ENCODE measurements around the gene SLC15A3.

Gene SLC15A3

DNA sequence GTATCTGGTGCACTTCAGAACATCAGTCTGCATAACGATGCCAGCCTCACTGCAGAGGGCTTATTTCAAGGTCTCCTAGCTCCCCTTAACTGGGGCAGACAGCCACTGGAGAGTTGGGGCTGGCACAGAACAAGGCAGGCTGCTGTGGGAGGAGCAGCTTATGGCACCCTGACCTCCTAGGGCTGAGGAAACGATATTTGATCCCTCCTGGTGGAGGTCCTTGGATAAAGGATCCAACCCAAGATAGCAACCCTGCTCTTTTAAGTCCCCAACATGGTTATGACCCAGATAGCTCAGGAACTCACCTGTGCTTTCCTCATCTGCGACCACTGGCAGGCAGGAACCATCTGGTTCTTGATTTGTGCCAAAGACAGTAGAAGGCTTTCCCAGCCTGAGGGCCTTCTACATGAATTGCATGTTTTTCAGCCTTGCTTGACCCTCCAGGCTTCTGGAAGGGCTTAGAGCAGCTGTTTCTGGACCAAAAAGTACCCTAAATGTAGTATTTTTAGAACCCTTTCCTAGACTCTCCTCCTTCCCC lies 35.2 kb downstream of the SLC15A3 start:
- TF ChIP-seq, protein P1, sequence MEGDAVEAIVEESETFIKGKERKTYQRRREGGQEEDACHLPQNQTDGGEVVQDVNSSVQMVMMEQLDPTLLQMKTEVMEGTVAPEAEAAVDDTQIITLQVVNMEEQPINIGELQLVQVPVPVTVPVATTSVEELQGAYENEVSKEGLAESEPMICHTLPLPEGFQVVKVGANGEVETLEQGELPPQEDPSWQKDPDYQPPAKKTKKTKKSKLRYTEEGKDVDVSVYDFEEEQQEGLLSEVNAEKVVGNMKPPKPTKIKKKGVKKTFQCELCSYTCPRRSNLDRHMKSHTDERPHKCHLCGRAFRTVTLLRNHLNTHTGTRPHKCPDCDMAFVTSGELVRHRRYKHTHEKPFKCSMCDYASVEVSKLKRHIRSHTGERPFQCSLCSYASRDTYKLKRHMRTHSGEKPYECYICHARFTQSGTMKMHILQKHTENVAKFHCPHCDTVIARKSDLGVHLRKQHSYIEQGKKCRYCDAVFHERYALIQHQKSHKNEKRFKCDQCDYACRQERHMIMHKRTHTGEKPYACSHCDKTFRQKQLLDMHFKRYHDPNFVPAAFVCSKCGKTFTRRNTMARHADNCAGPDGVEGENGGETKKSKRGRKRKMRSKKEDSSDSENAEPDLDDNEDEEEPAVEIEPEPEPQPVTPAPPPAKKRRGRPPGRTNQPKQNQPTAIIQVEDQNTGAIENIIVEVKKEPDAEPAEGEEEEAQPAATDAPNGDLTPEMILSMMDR (conservative IDR thresholded peaks at IDR 0.05; ENCODE audit: low read depth, low read length), result no peak
- no peak overlapping the region for H3K4me3 ChIP-seq (ENCODE audit: low read length)
- no peak for DNase-seq (ENCODE audit: low read depth)

DNA sequence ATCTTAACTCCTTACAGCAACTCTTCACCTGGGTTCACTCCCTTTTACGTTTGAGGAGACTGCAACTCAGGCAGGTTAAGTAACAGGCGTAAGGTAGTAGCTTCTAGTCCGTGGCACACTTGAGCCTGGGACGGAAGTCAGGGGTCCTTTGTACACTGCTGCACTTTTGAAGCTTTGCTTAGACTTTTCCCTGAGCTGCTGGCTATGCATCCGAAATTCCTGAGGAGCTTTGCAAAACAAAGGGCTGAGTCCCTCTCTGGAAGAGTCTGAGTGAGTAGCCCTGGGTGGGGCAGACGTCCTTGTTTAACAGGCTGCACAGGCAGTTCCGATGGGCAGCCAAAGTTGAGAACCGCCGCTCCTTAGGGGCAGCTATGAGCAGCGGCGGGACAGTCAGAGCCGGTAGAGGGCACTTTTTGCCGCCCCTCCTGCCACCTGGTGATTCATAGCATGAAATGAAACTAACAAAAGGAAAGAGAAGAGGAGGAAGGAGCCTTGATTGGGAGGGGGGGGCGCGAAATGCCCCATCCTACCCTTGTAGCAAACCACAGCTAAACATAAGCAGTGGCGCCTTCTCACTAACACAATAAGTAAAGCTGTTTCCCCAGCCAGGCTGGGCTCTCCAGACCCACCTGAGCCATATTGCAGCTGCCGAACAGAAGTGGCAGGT lies 36.6 kb downstream of the SLC15A3 start:
- peak overlapping the region; percentile 81 for H3K4me3 ChIP-seq (ENCODE audit: low read length)
- TF ChIP-seq, protein P1 (conservative IDR thresholded peaks at IDR 0.05; ENCODE audit: low read depth, low read length), result peak; percentile 39
- DNase-seq (ENCODE audit: low read depth), result peak; percentile 75

DNA sequence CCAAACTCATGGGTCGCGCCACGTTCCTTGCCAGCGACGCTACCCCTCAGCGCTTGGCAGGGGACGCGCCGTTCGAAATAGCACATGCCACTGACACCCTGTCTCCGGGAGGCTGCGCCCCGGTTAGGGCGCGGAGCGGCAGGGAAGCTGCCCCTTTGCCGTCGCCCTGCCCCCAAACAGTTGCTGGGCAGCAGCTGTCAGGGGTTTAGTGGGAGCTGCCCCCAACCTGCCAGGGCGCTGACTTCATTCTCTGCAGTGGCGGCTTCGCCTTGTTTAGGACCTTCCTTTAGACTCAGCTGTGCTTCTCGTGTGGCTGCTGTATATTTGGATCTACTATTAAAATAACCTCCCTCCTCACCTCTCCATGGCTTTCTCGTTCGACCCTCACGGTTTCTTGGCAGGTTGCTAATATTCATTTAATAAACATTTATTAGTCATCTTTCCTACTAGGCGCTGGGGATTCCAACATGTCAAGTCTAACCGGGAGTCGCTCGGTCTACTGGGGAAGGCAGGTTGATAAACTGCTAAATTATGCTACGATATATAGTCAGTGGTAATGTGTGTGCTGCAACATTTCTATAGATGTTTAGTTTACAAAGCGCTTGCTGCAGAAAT lies 37.2 kb downstream of the SLC15A3 start:
- peak overlapping the region; percentile 81 for H3K4me3 ChIP-seq (ENCODE audit: low read length)
- TF ChIP-seq, protein P1 (conservative IDR thresholded peaks at IDR 0.05; ENCODE audit: low read depth, low read length), result no peak
- DNase-seq (ENCODE audit: low read depth), result no peak

DNA sequence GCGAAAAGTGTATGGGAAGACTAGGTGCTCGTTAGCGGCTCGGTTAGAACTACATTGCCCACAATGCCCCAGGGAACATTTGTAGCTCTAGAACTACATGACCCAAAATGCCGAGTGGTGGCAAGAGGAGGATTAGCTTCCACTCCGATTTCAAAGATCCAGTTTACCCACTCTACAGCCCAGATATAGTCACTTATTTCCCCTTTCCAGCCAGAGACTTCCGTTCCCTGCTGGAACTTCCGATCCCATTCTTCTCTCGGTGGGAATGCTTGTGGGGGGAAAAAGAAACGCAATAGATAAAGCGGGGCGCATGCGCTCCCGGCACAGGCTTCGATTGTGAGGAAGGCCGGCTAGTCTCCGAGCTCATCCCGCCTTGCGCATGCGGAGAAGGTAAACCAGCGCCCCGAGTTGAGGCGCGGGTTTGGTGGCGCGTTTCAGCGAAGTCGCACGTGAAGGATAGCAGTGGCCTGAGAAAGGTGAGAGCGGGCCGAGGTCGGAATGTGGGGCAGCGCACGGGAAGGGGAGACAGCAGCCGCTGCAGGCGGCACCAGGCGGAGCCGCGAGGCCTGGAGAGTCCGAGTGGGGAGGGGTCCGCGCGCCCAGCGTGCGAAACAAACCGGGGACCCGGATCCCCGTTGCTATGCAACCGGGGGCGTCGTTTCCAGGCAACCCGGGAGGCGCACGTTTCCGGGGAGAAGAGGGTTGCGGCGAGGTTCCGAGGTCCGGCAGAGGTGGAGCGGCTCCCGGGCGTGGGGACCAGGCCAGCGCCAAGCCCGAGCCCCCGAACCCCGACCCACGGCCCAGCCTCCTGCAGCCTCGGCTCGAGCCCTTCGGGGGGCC lies 38.0 kb downstream of the SLC15A3 start, which contains the start of gene TMEM109:
Gene TMEM109 (plus strand): TSS at position 366 of the 840 bp plus-strand sequence. CDS start 5,536 bp downstream, outside the sequence.
- TF ChIP-seq, protein P1 (conservative IDR thresholded peaks at IDR 0.05; ENCODE audit: low read depth, low read length), result no peak
- DNase-seq (ENCODE audit: low read depth), result no peak
- peak within 1 kb of the TSS; percentile 81 for H3K4me3 ChIP-seq (ENCODE audit: low read length)

DNA sequence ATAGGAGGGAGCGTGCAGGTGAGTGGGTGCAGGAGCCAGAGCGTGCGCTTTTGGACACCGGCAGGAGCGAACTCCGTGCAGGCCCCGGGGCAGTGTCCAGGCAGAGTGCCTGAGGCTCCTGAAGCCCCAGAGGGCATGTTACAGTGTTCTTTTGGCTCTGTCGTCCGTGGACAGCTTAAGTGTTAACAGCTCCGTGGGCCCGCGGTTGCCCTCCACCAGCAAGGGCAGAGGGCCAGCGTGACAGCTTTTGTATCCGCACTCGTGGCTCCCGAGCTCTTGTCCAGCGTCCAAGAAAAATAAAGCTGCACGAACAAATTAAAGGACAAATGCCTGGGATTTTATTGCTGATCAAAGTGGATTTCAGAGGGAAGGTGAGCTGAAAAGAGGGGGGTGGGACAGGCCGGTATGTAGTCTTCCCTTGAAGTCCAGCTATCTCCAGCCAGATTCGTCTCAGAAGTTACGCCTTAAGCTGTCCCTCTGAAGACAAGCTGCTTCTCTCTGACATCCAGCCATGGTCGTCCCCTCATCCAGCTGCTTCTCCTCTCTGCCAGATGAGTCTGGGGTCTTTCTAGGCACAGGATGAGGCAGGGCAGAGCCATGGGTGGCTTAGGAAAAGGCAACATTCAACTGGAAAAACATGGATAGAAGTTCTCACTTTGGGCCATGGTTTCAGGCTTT lies 39.0 kb downstream of the SLC15A3 start:
- DNase-seq (ENCODE audit: low read depth), result no peak
- TF ChIP-seq, protein P1 (conservative IDR thresholded peaks at IDR 0.05; ENCODE audit: low read depth, low read length), result no peak
- H3K4me3 ChIP-seq (ENCODE audit: low read length), result peak overlapping the region; percentile 81

DNA sequence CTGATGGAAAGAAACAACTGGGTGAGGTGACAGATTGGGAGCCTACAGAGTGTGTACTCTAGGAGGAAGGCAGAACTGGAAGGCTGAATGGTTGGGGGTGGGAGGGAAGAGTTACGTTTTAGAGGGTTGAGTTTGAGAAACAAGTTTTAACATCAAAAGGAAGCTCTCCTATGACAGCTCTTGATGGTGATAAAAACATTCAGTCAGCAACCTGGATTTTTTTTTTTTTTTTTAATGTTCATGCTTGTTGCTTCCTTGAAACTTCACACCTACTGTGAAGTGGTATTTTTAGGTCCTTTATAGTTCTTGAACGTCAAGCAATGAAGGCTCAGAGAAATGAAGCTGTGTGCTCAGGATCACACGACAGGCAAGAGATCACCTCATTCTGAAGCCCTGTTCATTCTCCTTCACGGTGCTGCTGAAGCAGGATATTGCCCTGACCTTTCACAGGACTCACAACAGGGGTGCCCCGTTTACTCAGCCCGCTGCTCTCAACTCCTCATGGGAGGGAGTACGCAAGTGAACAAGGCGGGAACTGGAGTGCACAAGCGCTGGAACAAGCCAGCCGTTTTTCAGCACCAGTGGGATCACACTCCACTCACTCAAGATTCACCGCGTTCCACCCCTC lies 39.6 kb downstream of the SLC15A3 start:
- TF ChIP-seq, protein P1 (conservative IDR thresholded peaks at IDR 0.05; ENCODE audit: low read depth, low read length), result no peak
- no peak for DNase-seq (ENCODE audit: low read depth)
- no peak overlapping the region for H3K4me3 ChIP-seq (ENCODE audit: low read length)

Data from retinal pigment epithelial cell (primary cell).